ENCODE measurements around the gene PSORS1C1. TPM values are rescaled to one million over a fixed set of nuclear protein-coding genes. Genes with fewer than 3 reads are reported as not detected.

The PSORS1C1 gene
- polyA plus RNA-seq, 1 donor (not counting 4 experiments of a cell fraction or from before 2014, with no cell fraction given): 5.7 TPM

DNA sequence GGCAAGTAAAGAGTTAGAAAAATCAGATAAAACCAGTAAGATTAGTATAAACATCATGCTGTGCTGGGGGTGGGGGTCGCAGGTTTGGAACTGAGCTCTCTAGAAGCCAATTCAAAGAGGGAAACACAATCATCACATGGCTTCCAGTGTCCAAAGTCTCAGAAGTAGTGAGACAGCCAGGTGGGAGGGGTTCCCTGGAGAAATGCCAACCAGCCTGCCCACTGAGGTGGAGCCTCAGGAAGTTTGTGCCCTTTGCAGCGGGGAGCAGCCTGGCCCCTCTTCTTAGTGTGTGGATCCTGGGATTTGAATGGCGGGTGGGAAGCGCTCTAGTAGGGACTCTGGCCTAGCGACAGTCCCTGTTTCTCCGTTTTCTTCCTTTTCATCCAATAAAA, 23.6 kb upstream of the PSORS1C1 start:
- H2AFZ ChIP-seq (ENCODE audit: control insufficient read depth, low read length): no peak overlapping the region
- no peak overlapping the region for H3K27ac ChIP-seq (ENCODE audit: control insufficient read depth, insufficient read depth, low read length)
- no peak overlapping the region for H3K4me3 ChIP-seq (ENCODE audit: control insufficient read depth in 2 of 3, extremely low read depth in 1 of 3, insufficient read depth in 2 of 3, low read depth in 1 of 3, low read length in 3 of 3)
- dilution Hi-C loops (cut with MboI; ENCODE audit: extremely low pct_ligation_motif_present, low sequenced_read_pairs): no loop called here
- no peaks in the 10 kb centered on the region for H3K9me3 ChIP-seq (ENCODE audit: control insufficient read depth, low read depth, low read length)
- no peaks in the 10 kb centered on the region for H3K36me3 ChIP-seq (ENCODE audit: control insufficient read depth in 2 of 2, extremely low read depth in 1 of 2, insufficient read depth in 2 of 2, low read length in 2 of 2)
- no peak for FAIRE-seq
- H3K9me1 ChIP-seq (ENCODE audit: control insufficient read depth, extremely low read depth, insufficient read depth, low read length): no peaks in the 10 kb centered on the region
- no peaks in the 10 kb centered on the region for H4K20me1 ChIP-seq (ENCODE audit: control insufficient read depth, extremely low read depth, insufficient read depth, low read length)
- DNase-seq (ENCODE audit: low read depth, low spot score): no peak
- no peak overlapping the region for H3K4me2 ChIP-seq (ENCODE audit: control insufficient read depth, extremely low read depth, insufficient read depth, low read depth, low read length)
- TF ChIP-seq CTCF (optimal IDR thresholded peaks at IDR 0.05 in 1 of 3, IDR thresholded peaks at IDR 0.05 in 1 of 3, conservative IDR thresholded peaks at IDR 0.05 in 1 of 3; ENCODE audit: extremely low read depth in 1 of 3, insufficient read depth in 2 of 3, low read length in 3 of 3) (no peak), EZH2 (IDR thresholded peaks at IDR 0.05; ENCODE audit: low read length) (no peak)
- no peaks in the 10 kb centered on the region for H3K27me3 ChIP-seq (ENCODE audit: control insufficient read depth, extremely low read depth, insufficient read depth, low read length)
- H3K4me1 ChIP-seq (ENCODE audit: control insufficient read depth, extremely low read depth, insufficient read depth, low read length): peaks cover 23% of the 10 kb centered on the region
- no peaks in the 10 kb centered on the region for H3K79me2 ChIP-seq (ENCODE audit: control insufficient read depth, insufficient read depth, low read length)
- no peak overlapping the region for H3K9ac ChIP-seq (ENCODE audit: control insufficient read depth, extremely low read depth, insufficient read depth, low read length)

GRCh38 chr6:31091680-31092079, 22.9 kb upstream of the PSORS1C1 start:
- Histone ChIP-seq H3K4me1 (ENCODE audit: control insufficient read depth, extremely low read depth, insufficient read depth, low read length) (peaks cover 19% of the 10 kb centered on the region), H3K27ac (ENCODE audit: control insufficient read depth, insufficient read depth, low read length) (no peak overlapping the region), H3K9ac (ENCODE audit: control insufficient read depth, extremely low read depth, insufficient read depth, low read length) (no peak overlapping the region), H3K36me3 (ENCODE audit: control insufficient read depth in 2 of 2, extremely low read depth in 1 of 2, insufficient read depth in 2 of 2, low read length in 2 of 2) (no peaks in the 10 kb centered on the region), H3K79me2 (ENCODE audit: control insufficient read depth, insufficient read depth, low read length) (no peaks in the 10 kb centered on the region), H3K9me3 (ENCODE audit: control insufficient read depth, low read depth, low read length) (no peaks in the 10 kb centered on the region), H3K4me2 (ENCODE audit: control insufficient read depth, extremely low read depth, insufficient read depth, low read depth, low read length) (no peak overlapping the region), H2AFZ (ENCODE audit: control insufficient read depth, low read length) (no peak overlapping the region), H3K27me3 (ENCODE audit: control insufficient read depth, extremely low read depth, insufficient read depth, low read length) (no peaks in the 10 kb centered on the region), H3K9me1 (ENCODE audit: control insufficient read depth, extremely low read depth, insufficient read depth, low read length) (no peaks in the 10 kb centered on the region), H4K20me1 (ENCODE audit: control insufficient read depth, extremely low read depth, insufficient read depth, low read length) (no peaks in the 10 kb centered on the region), H3K4me3 (ENCODE audit: control insufficient read depth in 2 of 3, extremely low read depth in 1 of 3, insufficient read depth in 2 of 3, low read depth in 1 of 3, low read length in 3 of 3) (no peak overlapping the region)
- no peak for DNase-seq (ENCODE audit: low read depth, low spot score)
- dilution Hi-C loops (cut with MboI; ENCODE audit: extremely low pct_ligation_motif_present, low sequenced_read_pairs): no loop called here
- TF ChIP-seq CTCF (optimal IDR thresholded peaks at IDR 0.05 in 1 of 3, IDR thresholded peaks at IDR 0.05 in 1 of 3, conservative IDR thresholded peaks at IDR 0.05 in 1 of 3; ENCODE audit: extremely low read depth in 1 of 3, insufficient read depth in 2 of 3, low read length in 3 of 3): no peak
- no peak for TF ChIP-seq EZH2 (IDR thresholded peaks at IDR 0.05; ENCODE audit: low read length)
- no peak for FAIRE-seq

All from keratinocyte (primary cell).